Thyroid gland (tissue), 4 donors: Measurements from ENCODE around the gene GNG13. TPM values are rescaled to one million over a fixed set of nuclear protein-coding genes. Genes with fewer than 3 reads are reported as not detected.
A peak's percentile ranks its signal among the peaks of the same experiment; 100 is the strongest.

Experiments used
- DNase-seq, 2 donors: peaks; one replicate each; pipeline ENCODE4 v3.0.0-alpha.2; 2019
- H3K27ac ChIP-seq, 3 donors: fragments of 200-600 bp; sonication (generic); 1 replicate in 2 of 3; 2 replicates in 1 of 3; pipeline ENCODE4 v1.5.1; 2016 to 2019; ENCODE audit warnings: mild to moderate bottlenecking in 1 of 3, moderate library complexity in 1 of 3
- H3K27me3 ChIP-seq: fragments of 200-600 bp; sonication (generic); one replicate; pipeline ENCODE4 v1.5.1; 2019
- H3K36me3 ChIP-seq, 2 donors: fragments of 200-600 bp; sonication (generic); one replicate each; pipeline ENCODE4 v1.5.1; 2016 to 2019
- H3K4me1 ChIP-seq, 2 donors: fragments of 200-600 bp; sonication (generic); one replicate each; pipeline ENCODE4 v1.5.1; 2017 to 2019
- H3K4me3 ChIP-seq, 3 donors: fragments of 200-600 bp; sonication (generic); replicated peaks in 1 of 3; 1 replicate in 2 of 3; 2 replicates in 1 of 3; pipeline ENCODE4 v1.5.1; 2016; ENCODE audit warnings: mild to moderate bottlenecking in 1 of 3
- H3K9me3 ChIP-seq: fragments of 200-600 bp; sonication (generic); one replicate; pipeline ENCODE4 v1.5.1; 2017
- POLR2A ChIP-seq, 2 donors: fragments of 450-650 bp; IDR thresholded peaks; one replicate each; pipeline ENCODE4 v1.6.1; 2017; ENCODE audit warnings: antibody characterized with exemption in 2 of 2, mild to moderate bottlenecking in 2 of 2, moderate library complexity in 1 of 2
- WGBS, 2 donors: methylation state at CpG; one replicate each; pipeline ENCODE4 v1.1.5; 2017; 5-methylcytosine and 5-hydroxymethylcytosine counted together
- intact Hi-C: fragments of 100-400 bp; cut with DNase I; formaldehyde crosslinking; loops from one replicate; pipeline ENCODE4 v1.15.1; 2023
- microRNA counts, 2 donors: library from miRNA; unstranded; fragments of <30 nt; microRNA quantifications; one replicate each; lab custom pipeline; 2016 to 2017
- microRNA-seq: library from miRNA; unstranded; fragments of <30 nt; microRNA quantifications from one replicate; pipeline ENCODE4, GENCODE V29; 2016
- small RNA-seq: library from RNA; depleted of rRNA; stranded (forward); fragments of <200 nt; gene quantifications from one replicate; pipeline ENCODE3, GENCODE V24; 2016
- total RNA-seq, 4 donors: library from RNA; depleted of rRNA; stranded (reverse); fragments of >200 nt; gene quantifications; one replicate each; pipeline ENCODE4 v1.2.3, GENCODE V29; 2016
- TF ChIP-seq, protein P1 (sequence below), 6 experiments: fragments of 200-600 bp in 3 of 6; fragments of 450-650 bp in 3 of 6; sonication (generic) in 3 of 6; IDR thresholded peaks; one replicate each; pipeline ENCODE4 v1.5.1; 2016 to 2019; ENCODE audit warnings: antibody characterized with exemption in 6 of 6, mild to moderate bottlenecking in 2 of 6, inconsistent platforms in 1 of 6, moderate library complexity in 1 of 6

GNG13 gene
- total RNA-seq, 4 donors from 2014 or later = not detected

DNA sequence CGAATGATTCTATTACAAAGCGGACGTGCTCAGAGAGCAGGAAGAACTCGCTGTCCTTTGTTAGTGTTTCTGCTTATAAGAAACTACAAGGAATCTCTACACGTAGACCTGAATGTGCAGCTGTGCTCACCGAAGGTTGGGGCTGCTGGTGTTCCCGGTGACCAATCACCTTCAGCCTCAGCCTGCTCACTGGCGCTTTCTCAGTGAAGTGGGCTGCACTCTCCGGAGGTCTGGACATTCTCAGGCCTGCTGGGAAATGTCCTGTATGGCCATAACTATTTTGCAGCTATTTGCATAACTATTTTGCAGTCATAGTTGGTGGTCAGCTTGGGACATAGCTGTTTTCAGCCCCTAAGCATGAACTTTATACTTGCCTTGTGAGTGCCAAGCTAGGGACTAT lies 50.0 kb downstream of the GNG13 start:
- intact Hi-C loops = no loop called here
- Histone ChIP-seq H3K27me3 (no peaks in the 10 kb centered on the region), H3K4me3 (no peak overlapping the region), H3K27ac (no peak overlapping the region), H3K4me1 (no peaks in the 10 kb centered on the region), H3K9me3 (no peaks in the 10 kb centered on the region), H3K36me3 (no peaks in the 10 kb centered on the region)
- peak; percentile 30 to 38 for DNase-seq
- 21 to 30% methylated on average over 9 of the region's 9 CpGs for WGBS, 2 donors
- TF ChIP-seq, protein P1, sequence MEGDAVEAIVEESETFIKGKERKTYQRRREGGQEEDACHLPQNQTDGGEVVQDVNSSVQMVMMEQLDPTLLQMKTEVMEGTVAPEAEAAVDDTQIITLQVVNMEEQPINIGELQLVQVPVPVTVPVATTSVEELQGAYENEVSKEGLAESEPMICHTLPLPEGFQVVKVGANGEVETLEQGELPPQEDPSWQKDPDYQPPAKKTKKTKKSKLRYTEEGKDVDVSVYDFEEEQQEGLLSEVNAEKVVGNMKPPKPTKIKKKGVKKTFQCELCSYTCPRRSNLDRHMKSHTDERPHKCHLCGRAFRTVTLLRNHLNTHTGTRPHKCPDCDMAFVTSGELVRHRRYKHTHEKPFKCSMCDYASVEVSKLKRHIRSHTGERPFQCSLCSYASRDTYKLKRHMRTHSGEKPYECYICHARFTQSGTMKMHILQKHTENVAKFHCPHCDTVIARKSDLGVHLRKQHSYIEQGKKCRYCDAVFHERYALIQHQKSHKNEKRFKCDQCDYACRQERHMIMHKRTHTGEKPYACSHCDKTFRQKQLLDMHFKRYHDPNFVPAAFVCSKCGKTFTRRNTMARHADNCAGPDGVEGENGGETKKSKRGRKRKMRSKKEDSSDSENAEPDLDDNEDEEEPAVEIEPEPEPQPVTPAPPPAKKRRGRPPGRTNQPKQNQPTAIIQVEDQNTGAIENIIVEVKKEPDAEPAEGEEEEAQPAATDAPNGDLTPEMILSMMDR (IDR thresholded peaks at IDR 0.05) = no peak
- TF ChIP-seq POLR2A (IDR thresholded peaks at IDR 0.05) = no peak

- Histone ChIP-seq H3K4me3 (no peak overlapping the region), H3K9me3 (no peaks in the 10 kb centered on the region), H3K36me3 (no peaks in the 10 kb centered on the region), H3K27me3 (no peaks in the 10 kb centered on the region), H3K4me1 (no peaks in the 10 kb centered on the region), H3K27ac (no peak overlapping the region)
- no peak for DNase-seq
- WGBS, 2 donors = 75 to 83% methylated on average over 6 of the region's 6 CpGs
- TF ChIP-seq, protein P1 (IDR thresholded peaks at IDR 0.05) = no peak
- TF ChIP-seq POLR2A (IDR thresholded peaks at IDR 0.05) = no peak
- intact Hi-C loops = no loop called here
These were observed 51.5 kb downstream of the GNG13 start for GRCh38 chr16:749010-749409.

MicroRNAs encoded within 50 kb of the gene (microRNA counts, 767-probe panel; counts per million panel counts)
- microRNA hsa-miR-662 (lab: Ali Mortazavi, UCI) = 0 counts per million in 2 donors

Small RNA genes within 50 kb of the gene (microRNA-seq; reads per million reads assigned to microRNA genes)
- gene MIR662 = not detected

Small RNA genes within 50 kb of the gene (small RNA-seq; reads per million reads assigned to genes)
- gene MIR662 = not detected

Other genes with a start within 250 kb of the GNG13 start
- not detected for gene PRR35, start 240.3 kb downstream of the GNG13 start, total RNA-seq
- gene NHLRC4, start 233.7 kb downstream of the GNG13 start, total RNA-seq = under 1 TPM in 3 of 4 donors, not detected in 1; 0.63 to 0.81 (median 0.67) TPM
- gene PIGQ, start 230.8 kb downstream of the GNG13 start, total RNA-seq = 100 to 1,000 TPM in 3 of 4 donors, 10 to 100 TPM in 1; 69.6 to 125 (median 108) TPM
- 10 to 100 TPM; 17.7 to 24.4 (median 18.4) TPM for gene RAB40C, start 210.7 kb downstream of the GNG13 start, total RNA-seq
- 1 to 10 TPM in 1 of 4 donors, under 1 TPM in 3; 0.13 to 1.8 (median 0.77) TPM for gene WFIKKN1, start 169.7 kb downstream of the GNG13 start, total RNA-seq
- gene METTL26, start 164.4 kb downstream of the GNG13 start, total RNA-seq = 100 to 1,000 TPM in 2 of 4 donors, 10 to 100 TPM in 2; 54.2 to 180 (median 115) TPM
- 100 to 1,000 TPM in 1 of 4 donors, 10 to 100 TPM in 3; 61.3 to 124 (median 69.1) TPM for gene MCRIP2, start 158.9 kb downstream of the GNG13 start, total RNA-seq
- 10 to 100 TPM; 23.6 to 56.0 (median 34.3) TPM for gene WDR90, start 151.4 kb downstream of the GNG13 start, total RNA-seq
- 10 to 100 TPM; 49.7 to 81.8 (median 57.6) TPM for gene RHOT2, start 132.6 kb downstream of the GNG13 start, total RNA-seq
- gene RHBDL1, start 125.1 kb downstream of the GNG13 start, total RNA-seq = under 1 TPM in 3 of 4 donors, not detected in 1; 0.27 to 0.63 (median 0.56) TPM
- 100 to 1,000 TPM; 134 to 206 (median 162) TPM for gene STUB1, start 120.3 kb downstream of the GNG13 start, total RNA-seq
- 100 to 1,000 TPM in 3 of 4 donors, 10 to 100 TPM in 1; 72.8 to 156 (median 124) TPM for gene JMJD8, start 116.4 kb downstream of the GNG13 start, total RNA-seq
- 10 to 100 TPM; 13.3 to 20.1 (median 17.6) TPM for gene WDR24, start 110.3 kb downstream of the GNG13 start, total RNA-seq
- 1 to 10 TPM; 5.8 to 7.5 (median 6.9) TPM for gene FBXL16, start 94.9 kb downstream of the GNG13 start, total RNA-seq
- gene METRN, start 85.6 kb downstream of the GNG13 start, total RNA-seq = 100 to 1,000 TPM in 1 of 4 donors, 10 to 100 TPM in 3; 51.0 to 109 (median 57.0) TPM
- 100 to 1,000 TPM in 1 of 4 donors, 10 to 100 TPM in 3; 56.4 to 109 (median 63.8) TPM for gene ANTKMT, start 79.6 kb downstream of the GNG13 start, total RNA-seq
- gene CCDC78, start 74.3 kb downstream of the GNG13 start, total RNA-seq = under 1 TPM in 1 of 4 donors, not detected in 3; 0.27 TPM
- gene HAGHL, start 73.6 kb downstream of the GNG13 start, total RNA-seq = 1 to 10 TPM in 3 of 4 donors, not detected in 1; 3.8 to 8.7 (median 5.1) TPM
- 10 to 100 TPM; 38.7 to 53.8 (median 44.6) TPM for gene CIAO3, start 59.7 kb downstream of the GNG13 start, total RNA-seq
- gene MSLN, start 40.0 kb downstream of the GNG13 start, total RNA-seq = not detected
- gene RPUSD1, start 12.4 kb downstream of the GNG13 start, total RNA-seq = 10 to 100 TPM; 14.1 to 27.9 (median 20.8) TPM
- gene CHTF18, start 12.1 kb downstream of the GNG13 start, total RNA-seq = 10 to 100 TPM; 10.1 to 14.6 (median 11.7) TPM
- 10 to 100 TPM; 23.2 to 97.8 (median 89.1) TPM for gene LMF1, start 170.2 kb upstream of the GNG13 start, total RNA-seq
- gene SOX8, start 181.0 kb upstream of the GNG13 start, total RNA-seq = under 1 TPM in 3 of 4 donors, not detected in 1; 0.15 to 0.78 (median 0.27) TPM